SHP77 (cell line): ENCODE data around the gene UQCC2.

Experiments used
- DNase-seq, 2 experiments: peaks; one replicate each; lab custom pipeline; 2025; lab: John Stamatoyannopoulos, UW

The UQCC2 gene

DNA sequence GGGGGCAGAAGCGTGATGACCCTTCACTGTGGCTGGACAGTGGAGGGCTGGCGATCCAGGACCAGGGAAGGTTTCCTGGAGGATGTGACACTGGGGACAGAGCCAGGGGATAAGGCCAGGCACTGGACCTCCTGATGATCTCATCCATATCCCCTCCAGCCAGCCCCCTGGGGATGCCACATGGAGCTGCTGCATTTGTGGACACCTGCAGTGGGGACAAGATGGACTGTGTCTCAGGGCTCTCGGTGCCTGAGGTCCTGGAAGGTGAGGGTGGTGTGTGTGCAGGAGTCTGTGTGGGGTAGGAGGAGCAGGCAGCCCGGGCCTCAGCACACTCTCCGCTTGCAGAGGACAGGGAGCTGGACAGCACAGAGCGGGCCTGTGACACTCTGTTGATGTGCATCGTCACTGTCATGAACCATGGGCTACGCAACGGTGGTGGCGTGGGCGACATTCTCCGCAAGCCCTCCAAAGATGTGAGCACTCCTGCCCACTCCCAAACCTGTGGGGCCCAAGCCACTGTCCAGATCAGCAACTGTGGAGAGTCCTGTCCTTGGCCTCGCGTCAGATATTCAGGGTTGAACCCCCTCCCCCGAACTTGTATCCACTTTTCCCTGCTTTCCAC lies 19.9 kb downstream of the UQCC2 start:
- DNase-seq = no peak

- no peak for DNase-seq
These were observed 20.7 kb downstream of the UQCC2 start for GRCh38 chr6:33690766-33691165.

DNA sequence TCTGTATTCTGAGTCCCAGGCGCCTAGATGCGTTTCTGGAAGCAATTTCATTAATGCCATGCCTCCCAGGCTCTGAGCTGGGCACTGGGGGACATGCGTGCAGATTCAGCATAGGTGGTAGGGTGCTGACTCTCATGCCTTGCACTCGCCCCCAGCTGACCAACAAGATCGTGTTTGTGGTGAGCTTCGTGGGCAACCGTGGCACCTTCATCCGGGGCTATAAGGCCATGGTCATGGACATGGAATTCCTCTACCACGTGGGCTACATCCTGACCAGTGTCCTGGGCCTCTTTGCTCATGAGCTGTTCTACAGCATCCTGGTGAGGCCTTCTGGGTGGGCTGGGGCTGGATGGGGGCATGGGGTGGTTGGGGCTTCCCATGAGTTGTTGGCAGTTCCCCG lies 21.6 kb downstream of the UQCC2 start:
- DNase-seq = no peak

DNA sequence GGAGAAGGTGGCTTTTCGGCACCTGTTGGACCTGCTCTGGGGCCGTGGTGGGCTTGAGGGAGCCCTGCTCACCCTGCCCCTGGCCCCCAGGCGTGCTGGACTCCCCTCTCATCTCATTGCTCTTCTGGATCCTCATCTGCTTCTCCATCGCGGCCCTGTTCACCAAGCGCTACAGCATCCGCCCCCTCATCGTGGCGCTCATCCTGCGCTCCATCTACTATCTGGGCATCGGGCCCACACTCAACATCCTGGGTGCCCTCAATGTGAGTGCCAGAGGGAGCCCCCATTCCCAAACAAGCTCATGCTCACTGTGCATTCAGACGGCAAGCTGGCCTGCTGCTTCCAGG lies 22.4 kb downstream of the UQCC2 start:
- no peak for DNase-seq

DNA sequence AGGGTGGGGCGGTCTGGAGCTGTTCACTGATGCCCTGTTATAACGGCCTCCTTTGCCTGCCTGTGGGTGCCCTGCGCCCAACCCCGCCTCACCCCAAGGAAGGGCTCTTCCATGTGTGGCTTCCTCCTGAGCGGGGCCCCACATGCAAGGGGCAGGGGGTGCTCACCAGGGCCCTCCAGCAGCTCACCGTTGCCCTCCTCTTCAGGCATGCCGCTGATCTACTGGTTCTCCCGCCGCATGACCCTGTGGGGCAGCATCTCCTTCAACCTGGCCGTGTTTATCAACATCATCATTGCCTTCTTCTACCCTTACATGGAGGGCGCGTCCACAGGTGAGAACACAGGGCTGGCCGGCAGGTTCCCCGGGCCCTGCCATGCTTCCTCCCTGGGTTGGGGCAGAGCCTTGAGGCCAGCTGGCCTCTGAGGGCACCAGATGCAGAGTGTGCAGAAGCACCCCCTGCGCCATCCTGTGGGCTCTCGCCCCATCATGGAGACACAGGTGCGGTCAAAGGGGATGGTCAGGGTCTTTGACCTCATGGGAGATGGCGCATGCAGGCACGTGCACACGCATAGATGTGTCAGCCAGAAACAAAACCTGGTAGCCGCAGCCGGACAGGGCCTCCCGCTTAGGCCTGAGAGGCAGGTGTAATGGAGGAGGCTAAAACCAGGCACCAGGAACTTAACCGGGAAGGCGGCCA lies 22.9 kb downstream of the UQCC2 start:
- no peak for DNase-seq

GRCh38 chr6:33688006-33688405 lies 23.5 kb downstream of the UQCC2 start:
- DNase-seq = no peak

GRCh38 chr6:33686981-33687975 lies 24.2 kb downstream of the UQCC2 start:
- no peak for DNase-seq

DNA sequence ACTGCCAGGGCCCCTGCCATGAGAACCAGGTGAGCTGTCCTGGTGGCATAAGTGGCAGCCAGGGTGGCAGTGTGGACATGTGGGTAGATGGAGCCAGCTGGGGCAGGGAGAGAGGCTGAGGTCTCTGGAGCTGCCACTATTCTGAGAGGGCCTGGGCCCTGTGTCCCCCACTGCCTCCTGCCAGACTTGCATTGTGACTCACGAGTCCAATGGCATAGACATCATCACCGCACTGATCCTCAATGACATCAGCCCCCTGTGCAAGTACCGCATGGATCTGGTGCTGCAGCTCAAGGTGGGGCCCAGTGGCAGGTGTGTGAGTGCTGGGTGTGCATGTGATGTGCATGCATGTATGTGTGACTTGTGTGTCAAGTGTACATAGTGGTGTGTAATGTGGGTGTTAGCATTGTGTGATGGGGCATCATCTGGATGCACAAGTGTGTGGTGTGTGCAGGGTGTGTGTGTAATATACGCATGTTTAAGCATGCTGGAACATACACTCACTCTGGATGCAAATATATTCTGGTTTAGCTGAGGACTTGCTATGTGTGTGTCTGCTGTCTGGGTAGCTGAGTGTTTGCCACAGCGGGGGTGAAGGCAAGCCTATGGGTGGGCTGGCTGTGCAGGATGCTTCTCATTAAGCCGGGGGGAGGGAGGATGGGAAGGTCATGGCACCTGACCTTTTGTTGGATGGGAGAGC lies 25.1 kb downstream of the UQCC2 start:
- no peak for DNase-seq

DNA sequence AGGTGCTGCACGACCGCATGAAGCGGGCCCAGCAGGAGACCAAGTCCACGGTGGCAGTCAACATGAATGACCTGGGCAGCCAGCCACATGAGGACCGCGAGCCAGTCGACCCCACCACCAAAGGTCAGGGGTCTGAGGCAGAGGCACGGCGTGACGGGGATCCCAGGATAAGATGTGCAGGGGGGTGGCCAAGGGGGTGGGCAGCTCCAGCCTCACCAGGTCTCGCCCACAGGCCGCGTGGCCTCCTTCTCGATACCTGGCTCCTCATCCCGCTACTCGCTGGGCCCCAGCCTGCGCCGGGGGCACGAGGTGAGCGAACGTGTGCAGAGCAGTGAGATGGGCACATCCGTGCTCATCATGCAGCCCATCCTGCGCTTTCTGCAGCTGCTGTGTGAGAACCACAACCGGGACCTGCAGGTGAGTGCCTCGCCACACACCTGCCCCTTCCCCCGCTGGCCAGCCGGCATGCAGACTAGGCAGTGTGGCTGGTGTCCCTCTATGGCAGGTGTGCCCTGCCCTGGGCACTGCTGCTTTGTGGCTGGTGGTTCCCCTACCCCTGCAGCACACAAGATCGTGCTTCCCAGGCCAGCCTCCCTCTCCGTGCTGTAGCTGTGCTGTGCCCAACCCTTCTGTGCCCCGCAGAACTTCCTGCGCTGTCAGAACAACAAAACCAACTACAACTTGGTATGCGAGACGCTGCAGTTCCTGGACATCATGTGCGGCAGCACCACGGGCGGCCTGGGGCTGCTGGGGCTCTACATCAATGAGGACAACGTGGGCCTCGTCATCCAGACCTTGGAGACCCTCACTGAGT lies 25.9 kb downstream of the UQCC2 start:
- DNase-seq = no peak

DNA sequence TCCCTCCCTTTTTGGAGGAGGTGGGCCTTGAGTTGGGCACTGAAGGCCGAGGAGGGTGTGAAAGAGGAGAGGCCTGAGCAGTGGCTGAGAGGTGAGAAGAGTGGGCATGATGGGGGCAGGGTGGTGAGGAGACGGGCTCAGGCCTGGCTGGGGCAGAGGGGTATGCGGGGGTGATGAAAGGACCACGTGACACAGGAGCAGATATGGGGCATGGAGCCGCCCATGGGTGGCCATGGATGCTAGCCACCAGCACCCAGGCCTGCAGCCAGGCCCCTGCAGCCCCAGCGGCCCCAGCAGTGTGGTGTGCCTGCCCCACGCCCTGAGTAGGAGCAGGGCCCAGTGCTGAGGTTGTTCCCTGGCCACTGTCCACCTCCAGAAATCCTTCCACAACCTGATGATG lies 26.5 kb downstream of the UQCC2 start:
- DNase-seq = no peak

GRCh38 chr6:33684428-33684896 lies 27.0 kb downstream of the UQCC2 start:
- DNase-seq = no peak

DNA sequence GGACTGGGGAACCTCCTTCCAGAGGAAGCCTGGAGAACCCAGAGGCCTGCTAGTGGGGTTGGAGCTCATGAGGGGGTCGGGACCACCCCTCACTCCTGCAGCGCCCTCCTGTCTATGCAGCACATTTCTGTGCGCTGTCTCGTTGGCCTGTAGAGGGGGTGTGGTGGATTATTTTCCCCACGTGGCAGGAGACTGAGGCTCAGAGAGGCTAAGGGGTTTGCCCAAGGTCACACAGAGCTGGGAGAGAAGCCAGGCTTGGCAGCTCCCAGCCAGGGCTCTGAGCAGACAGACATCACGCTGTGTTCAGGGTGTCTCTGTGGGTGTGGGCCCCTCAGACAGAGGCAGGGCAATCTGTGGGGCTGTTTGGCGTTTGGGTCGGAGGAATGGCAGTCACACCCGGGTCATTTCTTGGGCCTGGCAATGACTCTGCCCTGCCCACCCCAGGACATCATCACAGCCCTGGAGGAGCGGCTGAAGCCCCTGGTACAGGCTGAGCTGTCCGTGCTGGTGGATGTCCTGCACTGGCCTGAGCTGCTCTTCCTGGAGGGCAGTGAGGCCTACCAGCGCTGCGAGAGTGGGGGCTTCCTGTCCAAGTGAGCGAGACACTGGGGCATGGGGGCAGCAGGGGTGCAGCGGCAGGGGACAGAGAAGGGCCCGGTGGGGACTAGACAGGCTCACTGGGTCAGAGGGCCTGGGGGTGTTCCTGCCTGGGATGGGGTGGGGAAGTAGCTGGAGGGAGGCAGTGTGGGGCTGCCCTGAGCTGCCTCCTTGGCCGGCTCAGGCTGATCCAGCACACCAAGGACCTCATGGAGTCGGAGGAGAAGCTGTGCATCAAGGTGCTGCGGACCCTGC lies 27.7 kb downstream of the UQCC2 start:
- DNase-seq = no peak

DNA sequence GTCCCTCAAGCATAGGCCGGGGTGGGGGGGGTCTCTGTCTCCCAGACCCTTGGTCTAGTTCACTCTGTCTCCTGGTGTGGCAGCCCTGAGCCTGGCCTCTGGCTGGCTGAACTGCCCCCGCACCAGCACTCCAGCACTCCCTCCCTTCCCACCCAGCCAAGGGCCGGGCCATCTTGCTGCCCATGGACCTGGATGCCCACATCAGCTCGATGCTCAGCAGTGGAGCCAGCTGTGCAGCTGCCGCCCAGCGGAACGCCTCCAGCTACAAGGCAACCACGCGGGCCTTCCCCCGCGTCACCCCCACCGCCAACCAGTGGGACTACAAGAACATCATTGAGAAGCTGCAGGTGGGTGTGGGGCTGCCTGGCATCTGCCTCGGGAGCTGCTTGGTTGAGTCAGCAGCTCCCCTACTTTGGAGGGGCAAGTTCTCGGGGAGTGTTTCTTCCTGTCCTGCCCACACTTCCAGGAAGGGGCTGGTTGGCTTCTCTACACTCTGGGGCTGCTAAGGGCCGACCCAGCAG lies 28.4 kb downstream of the UQCC2 start:
- DNase-seq = no peak

DNA sequence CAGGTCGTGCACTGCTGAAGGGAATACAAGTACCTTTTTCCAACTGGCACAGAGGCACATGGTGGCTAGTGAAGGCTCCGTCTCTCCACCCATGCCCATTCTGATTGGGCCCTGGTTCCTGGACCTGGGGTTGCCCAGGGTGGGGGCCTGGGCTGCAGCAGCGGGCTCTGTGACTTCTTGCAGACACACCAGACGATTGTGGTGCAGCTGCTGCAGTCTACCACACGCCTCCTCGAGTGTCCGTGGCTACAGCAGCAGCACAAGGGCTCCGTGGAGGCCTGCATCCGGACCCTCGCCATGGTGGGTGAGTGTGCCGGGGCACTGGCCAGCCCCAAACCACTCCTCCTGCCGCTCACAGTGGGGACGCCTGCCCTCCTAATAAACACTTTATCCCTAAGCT lies 29.2 kb downstream of the UQCC2 start:
- DNase-seq = no peak

DNA sequence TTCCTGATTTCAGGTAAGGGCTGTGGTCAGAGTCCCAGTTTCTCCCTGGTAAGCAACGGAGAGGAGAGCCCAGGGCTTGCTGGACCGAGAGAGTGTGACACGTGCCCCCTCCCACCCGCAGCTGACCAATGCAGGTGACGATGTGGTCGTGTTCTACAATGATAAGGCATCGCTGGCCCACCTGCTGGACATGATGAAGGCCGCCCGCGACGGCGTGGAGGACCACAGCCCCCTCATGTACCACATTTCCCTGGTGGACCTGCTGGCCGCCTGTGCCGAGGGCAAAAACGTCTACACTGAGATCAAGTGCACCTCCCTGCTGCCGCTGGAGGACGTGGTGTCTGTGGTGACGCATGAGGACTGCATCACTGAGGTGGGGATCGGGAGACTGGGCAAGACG lies 31.7 kb downstream of the UQCC2 start:
- DNase-seq = no peak

GRCh38 chr6:33678932-33679490 lies 32.5 kb downstream of the UQCC2 start:
- DNase-seq = no peak

DNA sequence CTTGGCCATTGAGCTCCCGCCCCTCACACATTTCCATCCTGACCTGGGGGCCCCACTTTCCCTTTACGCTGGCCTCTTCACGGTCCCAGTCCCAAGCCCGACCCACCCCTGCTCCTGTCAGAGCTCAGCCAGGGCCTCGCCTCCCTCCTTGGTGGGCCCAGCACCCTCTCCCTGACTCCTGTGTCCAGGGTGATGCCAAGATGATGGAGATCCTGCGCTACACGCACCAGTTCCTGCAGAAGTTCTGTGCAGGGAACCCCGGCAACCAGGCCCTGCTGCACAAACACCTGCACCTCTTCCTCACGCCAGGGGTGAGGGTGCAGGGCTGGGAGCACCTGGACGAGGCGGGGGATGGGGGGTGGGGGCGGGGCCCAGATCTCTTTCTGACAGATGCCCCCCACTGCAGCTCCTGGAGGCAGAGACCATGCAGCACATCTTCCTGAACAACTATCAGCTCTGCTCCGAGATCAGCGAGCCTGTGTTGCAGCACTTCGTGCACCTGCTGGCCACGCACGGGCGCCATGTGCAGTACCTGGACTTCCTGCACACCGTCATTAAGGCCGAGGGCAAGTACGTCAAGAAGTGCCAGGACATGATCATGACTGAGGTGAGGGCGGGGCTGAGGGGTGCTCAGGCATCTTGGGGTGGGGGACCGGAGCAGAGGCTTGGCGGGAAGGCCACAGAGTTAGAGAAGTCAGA lies 33.1 kb downstream of the UQCC2 start:
- no peak for DNase-seq

DNA sequence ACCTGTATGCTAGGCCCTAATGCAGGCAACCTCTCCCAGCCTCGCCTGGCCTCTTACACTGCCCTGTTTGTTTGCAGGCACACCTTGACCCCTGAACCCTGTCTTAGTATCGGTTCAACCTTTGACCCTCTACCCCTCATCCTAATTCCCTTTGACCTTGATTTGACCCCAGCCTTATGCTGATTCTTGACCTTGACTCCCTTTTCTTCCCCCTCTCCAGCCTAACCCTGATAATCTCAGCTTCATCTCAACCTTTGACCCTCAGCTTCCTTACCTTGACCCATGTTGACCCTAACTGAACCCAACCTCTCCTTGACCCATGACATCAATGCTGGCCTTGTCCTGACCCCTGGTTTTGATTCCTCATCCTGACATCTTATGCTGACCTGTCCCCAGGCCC lies 33.8 kb downstream of the UQCC2 start:
- DNase-seq = no peak

DNA sequence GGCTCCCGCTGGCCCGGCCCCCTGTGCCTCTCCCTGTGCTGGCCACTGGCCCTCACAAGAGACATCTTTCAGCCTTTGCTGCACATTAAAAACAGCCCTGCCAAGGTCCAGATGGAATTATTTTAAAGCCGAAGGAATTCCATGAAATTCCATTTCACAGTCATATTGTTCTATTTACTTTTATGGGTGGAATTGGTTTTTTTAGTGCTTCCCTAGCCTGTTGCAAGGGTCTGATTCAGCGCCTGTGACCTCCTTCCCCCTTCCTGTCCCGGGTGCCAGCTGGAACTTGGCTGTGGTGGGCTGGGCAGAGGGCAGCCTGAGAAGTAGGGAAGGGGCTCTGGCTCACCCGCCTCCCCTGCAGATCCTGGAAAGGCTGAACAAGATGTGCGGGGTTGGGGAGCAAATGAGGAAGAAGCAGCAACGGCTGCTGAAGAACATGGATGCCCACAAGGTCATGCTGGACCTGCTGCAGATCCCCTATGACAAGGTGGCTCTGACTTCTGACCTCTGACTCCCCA lies 34.3 kb downstream of the UQCC2 start:
- DNase-seq = no peak
